Measurements from ENCODE around the gene CUX1.

CUX1 gene

GRCh38 chr7:102167254-102167653, 349.8 kb downstream of the CUX1 start:
- TF ChIP-seq REST (IDR thresholded peaks at IDR 0.05; ENCODE audit: low read depth) (no peak), CREB1 (IDR thresholded peaks at IDR 0.05; ENCODE audit: low read depth) (no peak), TEAD4 (IDR thresholded peaks at IDR 0.05) (no peak), YY1 (IDR thresholded peaks at IDR 0.05; ENCODE audit: low read depth) (no peak), USF1 (IDR thresholded peaks at IDR 0.05) (no peak), EGR1 (IDR thresholded peaks at IDR 0.05) (no peak)

GRCh38 chr7:102169651-102170392, 352.4 kb downstream of the CUX1 start:
- TF ChIP-seq EP300 (IDR thresholded peaks at IDR 0.05; ENCODE audit: borderline replicate concordance): no peak
- 0 out of 2 replicates have a peak, but pooled peaks have one; percentile 34 for TF ChIP-seq CEBPB (IDR thresholded peaks at IDR 0.05)

- TF ChIP-seq FOXM1 (IDR thresholded peaks at IDR 0.05; ENCODE audit: borderline replicate concordance, low read depth): no peak
- no peak for TF ChIP-seq TCF12 (IDR thresholded peaks at IDR 0.05; ENCODE audit: low read depth)
- TF ChIP-seq CREB1 (IDR thresholded peaks at IDR 0.05; ENCODE audit: low read depth): no peak
These were observed 353.1 kb downstream of the CUX1 start for GRCh38 chr7:102170393-102170970.

GRCh38 chr7:102173669-102174068, 356.2 kb downstream of the CUX1 start:
- TF ChIP-seq REST (IDR thresholded peaks at IDR 0.05; ENCODE audit: low read depth): no peak
- TF ChIP-seq TEAD4 (IDR thresholded peaks at IDR 0.05): no peak
- TF ChIP-seq MAX (IDR thresholded peaks at IDR 0.05): no peak
- no peak for TF ChIP-seq CEBPB (IDR thresholded peaks at IDR 0.05)
- TF ChIP-seq TAF1 (IDR thresholded peaks at IDR 0.05; ENCODE audit: low read depth): no peak
- no peak for TF ChIP-seq TCF12 (IDR thresholded peaks at IDR 0.05; ENCODE audit: low read depth)
- TF ChIP-seq YY1 (IDR thresholded peaks at IDR 0.05; ENCODE audit: low read depth): no peak
- TF ChIP-seq FOXM1 (IDR thresholded peaks at IDR 0.05; ENCODE audit: borderline replicate concordance, low read depth): no peak
- TF ChIP-seq EGR1 (IDR thresholded peaks at IDR 0.05): no peak
- TF ChIP-seq USF1 (IDR thresholded peaks at IDR 0.05): no peak

GRCh38 chr7:102175423-102176170, 358.2 kb downstream of the CUX1 start:
- TF ChIP-seq TAF1 (IDR thresholded peaks at IDR 0.05; ENCODE audit: low read depth) (no peak), TEAD4 (IDR thresholded peaks at IDR 0.05) (no peak), CREB1 (IDR thresholded peaks at IDR 0.05; ENCODE audit: low read depth) (no peak), ZBTB7A (IDR thresholded peaks at IDR 0.05; ENCODE audit: low read depth) (no peak), MAX (IDR thresholded peaks at IDR 0.05) (no peak), TCF12 (IDR thresholded peaks at IDR 0.05; ENCODE audit: low read depth) (no peak)

GRCh38 chr7:102178410-102178809, 361.0 kb downstream of the CUX1 start:
- TF ChIP-seq YY1 (IDR thresholded peaks at IDR 0.05; ENCODE audit: low read depth) (no peak), CREB1 (IDR thresholded peaks at IDR 0.05; ENCODE audit: low read depth) (no peak)

GRCh38 chr7:102180727-102181126, 363.3 kb downstream of the CUX1 start:
- TF ChIP-seq ZBTB7A (IDR thresholded peaks at IDR 0.05; ENCODE audit: low read depth): no peak
- TF ChIP-seq EP300 (IDR thresholded peaks at IDR 0.05; ENCODE audit: borderline replicate concordance): no peak
- no peak for TF ChIP-seq RAD21 (IDR thresholded peaks at IDR 0.05; ENCODE audit: low read depth)
- TF ChIP-seq USF1 (IDR thresholded peaks at IDR 0.05): no peak
- no peak for TF ChIP-seq YY1 (IDR thresholded peaks at IDR 0.05; ENCODE audit: low read depth)
- TF ChIP-seq EGR1 (IDR thresholded peaks at IDR 0.05): no peak
- no peak for TF ChIP-seq CREB1 (IDR thresholded peaks at IDR 0.05; ENCODE audit: low read depth)
- TF ChIP-seq FOXM1 (IDR thresholded peaks at IDR 0.05; ENCODE audit: borderline replicate concordance, low read depth): no peak
- no peak for TF ChIP-seq TCF12 (IDR thresholded peaks at IDR 0.05; ENCODE audit: low read depth)
- no peak for TF ChIP-seq MAX (IDR thresholded peaks at IDR 0.05)
- no peak for TF ChIP-seq REST (IDR thresholded peaks at IDR 0.05; ENCODE audit: low read depth)
- no peak for TF ChIP-seq NFIC (IDR thresholded peaks at IDR 0.05)
- TF ChIP-seq TEAD4 (IDR thresholded peaks at IDR 0.05): no peak
- TF ChIP-seq TAF1 (IDR thresholded peaks at IDR 0.05; ENCODE audit: low read depth): no peak
- TF ChIP-seq CEBPB (IDR thresholded peaks at IDR 0.05): no peak
